ENCODE results near the gene CDKAL1. TPM values are rescaled to one million over a fixed set of nuclear protein-coding genes. Genes with fewer than 3 reads are reported as not detected.

CDKAL1 gene
- total RNA-seq (2022) (11.8 and 13.2 TPM in 2 replicates), Bru-seq, nascent RNA (percentile 73 among the genes with signal in this experiment), BruChase-seq, experiment 1, labeled RNA remaining after a 6-hour chase (percentile 58 among the genes with signal in this experiment), BruChase-seq, experiment 2, labeled RNA remaining after a 2-hour chase (percentile 62 among the genes with signal in this experiment)
- long read RNA-seq, transcript CDKAL1-201 (16 exons, 3,272 nt): major isoform, 12 of 25 reads
- long read RNA-seq, partial matches to known transcripts: 2 of 25 reads
- long read RNA-seq, other reads (novel, unspliced or antisense): 11 of 25 reads

DNA sequence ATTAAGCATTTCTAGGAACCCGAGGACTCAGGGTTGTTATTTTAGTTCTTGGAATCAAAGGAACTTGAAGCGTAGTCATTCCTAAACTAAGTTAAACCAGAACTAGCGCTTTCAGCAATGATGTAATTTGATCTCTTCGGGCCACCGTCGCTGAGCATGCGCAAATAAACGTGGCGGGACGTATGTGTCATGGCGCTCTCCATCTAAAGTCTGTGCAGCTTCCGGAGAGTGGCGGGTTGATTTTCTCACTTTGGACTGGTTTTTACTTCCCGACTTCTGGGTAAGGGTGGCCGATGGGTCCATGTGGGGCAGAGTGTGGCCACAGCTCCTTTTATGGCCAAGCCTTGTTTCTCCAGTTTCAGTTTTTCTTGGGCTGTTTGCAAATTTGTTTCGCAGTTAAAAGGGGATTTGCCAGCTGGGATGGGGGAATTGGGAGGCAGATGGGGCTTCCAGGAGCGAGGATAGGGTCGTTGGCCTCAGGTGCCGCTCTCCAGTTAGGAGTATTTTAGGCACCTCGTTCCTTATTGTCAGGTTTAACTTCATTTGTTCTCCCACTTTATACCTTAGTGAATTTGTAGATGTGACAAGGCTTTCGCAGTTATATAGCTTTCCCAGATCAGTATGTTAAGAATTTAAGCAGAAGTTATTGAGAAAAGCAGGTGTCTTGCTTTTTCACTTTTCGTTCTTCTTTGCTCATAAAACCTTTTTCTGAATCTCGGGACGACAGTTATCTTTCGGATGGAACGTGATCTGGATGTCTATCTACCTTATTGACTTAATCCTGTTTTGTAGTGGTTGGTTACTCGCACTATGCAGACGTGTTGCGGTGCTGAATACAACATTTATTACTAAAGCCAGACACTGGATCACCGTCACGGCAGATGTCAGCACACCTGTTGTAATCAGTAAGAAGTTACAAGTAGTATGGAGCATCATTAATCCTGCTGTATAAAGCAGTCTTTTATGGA lies at the start of gene CDKAL1:
TSS of gene CDKAL1 (plus strand) at position 163 of the 968 bp plus-strand sequence. CDS start 11,894 bp downstream, outside the sequence.
- peak within 1 kb of the TSS; percentile 86 for H3K4me3 Mint-ChIP-seq (ENCODE audit: unreplicated experiment)
- peak; percentile 89 for DNase-seq (ENCODE audit: unreplicated experiment)
- TF ChIP-seq, protein P1, sequence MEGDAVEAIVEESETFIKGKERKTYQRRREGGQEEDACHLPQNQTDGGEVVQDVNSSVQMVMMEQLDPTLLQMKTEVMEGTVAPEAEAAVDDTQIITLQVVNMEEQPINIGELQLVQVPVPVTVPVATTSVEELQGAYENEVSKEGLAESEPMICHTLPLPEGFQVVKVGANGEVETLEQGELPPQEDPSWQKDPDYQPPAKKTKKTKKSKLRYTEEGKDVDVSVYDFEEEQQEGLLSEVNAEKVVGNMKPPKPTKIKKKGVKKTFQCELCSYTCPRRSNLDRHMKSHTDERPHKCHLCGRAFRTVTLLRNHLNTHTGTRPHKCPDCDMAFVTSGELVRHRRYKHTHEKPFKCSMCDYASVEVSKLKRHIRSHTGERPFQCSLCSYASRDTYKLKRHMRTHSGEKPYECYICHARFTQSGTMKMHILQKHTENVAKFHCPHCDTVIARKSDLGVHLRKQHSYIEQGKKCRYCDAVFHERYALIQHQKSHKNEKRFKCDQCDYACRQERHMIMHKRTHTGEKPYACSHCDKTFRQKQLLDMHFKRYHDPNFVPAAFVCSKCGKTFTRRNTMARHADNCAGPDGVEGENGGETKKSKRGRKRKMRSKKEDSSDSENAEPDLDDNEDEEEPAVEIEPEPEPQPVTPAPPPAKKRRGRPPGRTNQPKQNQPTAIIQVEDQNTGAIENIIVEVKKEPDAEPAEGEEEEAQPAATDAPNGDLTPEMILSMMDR (IDR thresholded peaks at IDR 0.05; ENCODE audit: unreplicated experiment): no peak
- ChIA-PET POLR2A (interaction anchor here (0.5 to 1.6 kb wide), 14 partner anchors 8 to 1054 kb away, joined by 3 to 13 read pairs (median 3); partner anchors contain the start of gene E2F3), CTCF (interaction anchor here (0.6 to 1.0 kb wide), 2 partner anchors 130 to 248 kb away, joined by 3 to 7 read pairs; no protein-coding TSS in a partner anchor)
- no peaks in the 10 kb centered on the region for H3K27me3 Mint-ChIP-seq (ENCODE audit: insufficient read depth, unreplicated experiment)
- peak within 1 kb of the TSS; percentile 92 for H3K27ac Mint-ChIP-seq (ENCODE audit: low read depth, unreplicated experiment)
- peaks cover 5% of the 10 kb centered on the region for H3K36me3 Mint-ChIP-seq (ENCODE audit: insufficient read depth, unreplicated experiment)
- intact Hi-C loops (cut with micrococcal nuclease): loop anchor here (5.0 kb wide), 1 partner anchor 322 kb away; the partner anchor contains the start of gene MBOAT1
- peaks cover 19% of the 10 kb centered on the region for H3K4me1 Mint-ChIP-seq (ENCODE audit: insufficient read depth, unreplicated experiment)
- BruUV-seq (replicated peaks): TSS peak; percentile 74
- H3K9me3 Mint-ChIP-seq (ENCODE audit: unreplicated experiment): no peaks in the 10 kb centered on the region

DNA sequence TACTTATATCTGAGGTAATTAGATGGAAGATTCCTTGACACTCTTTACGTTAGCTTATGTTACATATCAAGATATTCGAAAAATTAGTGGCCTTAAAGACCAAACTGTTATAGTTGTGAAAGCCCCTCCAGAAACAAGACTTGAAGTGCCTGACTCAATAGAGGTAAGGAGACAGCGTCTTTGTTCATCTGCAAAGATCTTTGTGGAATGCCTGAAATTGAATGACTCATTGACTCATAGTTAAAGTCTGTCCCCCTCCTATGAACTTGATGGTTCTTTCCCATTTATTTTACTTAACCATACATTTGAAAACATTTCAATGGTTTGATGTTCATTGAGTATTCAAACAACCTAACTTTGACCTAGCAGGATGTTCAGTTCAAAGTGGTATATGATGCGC lies 47.6 kb upstream of the CDKAL1 start:
- peaks cover 48% of the 10 kb centered on the region for H3K36me3 Mint-ChIP-seq (ENCODE audit: insufficient read depth, unreplicated experiment)
- H3K27me3 Mint-ChIP-seq (ENCODE audit: insufficient read depth, unreplicated experiment): no peaks in the 10 kb centered on the region
- no TSS peak for BruUV-seq (replicated peaks)
- intact Hi-C loops (cut with micrococcal nuclease): no loop called here
- DNase-seq (ENCODE audit: unreplicated experiment): no peak
- H3K4me1 Mint-ChIP-seq (ENCODE audit: insufficient read depth, unreplicated experiment): peaks cover 11% of the 10 kb centered on the region
- H3K27ac Mint-ChIP-seq (ENCODE audit: low read depth, unreplicated experiment): no peak overlapping the region
- no peak overlapping the region for H3K4me3 Mint-ChIP-seq (ENCODE audit: unreplicated experiment)
- TF ChIP-seq, protein P1 (IDR thresholded peaks at IDR 0.05; ENCODE audit: unreplicated experiment): no peak
- CTCF ChIA-PET: no interaction called here
- POLR2A ChIA-PET: interaction anchor here (0.7 kb wide), 1 partner anchor 347 kb away, joined by 3 read pairs; no protein-coding TSS in a partner anchor
- H3K9me3 Mint-ChIP-seq (ENCODE audit: unreplicated experiment): no peaks in the 10 kb centered on the region

DNA sequence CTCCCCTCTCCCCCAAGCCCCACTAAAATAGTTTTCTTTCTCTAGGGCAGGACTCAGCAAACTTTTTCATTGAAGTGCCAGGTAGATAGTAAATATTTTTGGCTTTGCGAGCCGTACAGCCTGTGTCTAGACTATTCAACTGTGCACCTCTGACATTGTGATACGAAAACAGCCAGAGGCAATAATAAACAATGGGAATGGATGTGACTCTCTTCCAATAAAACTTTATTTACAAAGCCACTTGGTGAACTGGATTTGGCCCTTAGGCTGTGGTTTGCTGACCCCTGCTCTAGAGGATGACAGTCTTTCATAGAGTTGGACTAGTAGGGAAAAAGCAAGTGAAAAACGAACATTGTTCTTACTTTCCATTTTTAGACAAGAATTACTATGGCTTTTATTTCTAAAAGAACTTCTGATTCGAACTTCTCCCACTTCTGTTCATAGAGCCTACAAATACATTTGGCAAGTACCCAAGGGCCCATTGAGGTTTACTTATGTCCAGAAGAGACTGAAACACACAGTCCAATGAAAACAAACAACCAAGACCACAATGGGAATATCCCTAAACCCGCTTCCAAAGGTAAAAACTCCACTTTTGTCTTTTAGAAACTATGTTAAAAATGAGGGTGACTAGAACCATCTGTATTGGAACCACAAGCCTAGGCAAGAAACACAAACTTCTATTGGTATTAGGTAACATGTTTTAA lies 46.4 kb upstream of the CDKAL1 start:
- Mint-ChIP-seq H3K27ac (ENCODE audit: low read depth, unreplicated experiment) (no peak overlapping the region), H3K4me3 (ENCODE audit: unreplicated experiment) (no peak overlapping the region), H3K36me3 (ENCODE audit: insufficient read depth, unreplicated experiment) (peaks cover 43% of the 10 kb centered on the region), H3K4me1 (ENCODE audit: insufficient read depth, unreplicated experiment) (peaks cover 11% of the 10 kb centered on the region), H3K27me3 (ENCODE audit: insufficient read depth, unreplicated experiment) (no peaks in the 10 kb centered on the region), H3K9me3 (ENCODE audit: unreplicated experiment) (no peaks in the 10 kb centered on the region)
- ChIA-PET POLR2A (no interaction called here), CTCF (no interaction called here)
- intact Hi-C loops (cut with micrococcal nuclease): no loop called here
- DNase-seq (ENCODE audit: unreplicated experiment): no peak
- BruUV-seq (replicated peaks): no TSS peak
- TF ChIP-seq, protein P1 (IDR thresholded peaks at IDR 0.05; ENCODE audit: unreplicated experiment): no peak
